DMS53 treated with DMSO at 0.1 percent for 48 hours (cell line): ENCODE measurements around the gene RAB1A.
A peak's percentile ranks its signal among the peaks of the same experiment; 100 is the strongest.
"Not testable (repeated sequence)": the region's sequence is repeated elsewhere in the genome, so short reads cannot be mapped to it uniquely, and the experiment has no call there.

Experiments used
- DNase-seq: peaks from one replicate; lab custom pipeline; 2025; ENCODE audit not compliant: unreplicated experiment; lab: John Stamatoyannopoulos, UW

The RAB1A gene

DNA sequence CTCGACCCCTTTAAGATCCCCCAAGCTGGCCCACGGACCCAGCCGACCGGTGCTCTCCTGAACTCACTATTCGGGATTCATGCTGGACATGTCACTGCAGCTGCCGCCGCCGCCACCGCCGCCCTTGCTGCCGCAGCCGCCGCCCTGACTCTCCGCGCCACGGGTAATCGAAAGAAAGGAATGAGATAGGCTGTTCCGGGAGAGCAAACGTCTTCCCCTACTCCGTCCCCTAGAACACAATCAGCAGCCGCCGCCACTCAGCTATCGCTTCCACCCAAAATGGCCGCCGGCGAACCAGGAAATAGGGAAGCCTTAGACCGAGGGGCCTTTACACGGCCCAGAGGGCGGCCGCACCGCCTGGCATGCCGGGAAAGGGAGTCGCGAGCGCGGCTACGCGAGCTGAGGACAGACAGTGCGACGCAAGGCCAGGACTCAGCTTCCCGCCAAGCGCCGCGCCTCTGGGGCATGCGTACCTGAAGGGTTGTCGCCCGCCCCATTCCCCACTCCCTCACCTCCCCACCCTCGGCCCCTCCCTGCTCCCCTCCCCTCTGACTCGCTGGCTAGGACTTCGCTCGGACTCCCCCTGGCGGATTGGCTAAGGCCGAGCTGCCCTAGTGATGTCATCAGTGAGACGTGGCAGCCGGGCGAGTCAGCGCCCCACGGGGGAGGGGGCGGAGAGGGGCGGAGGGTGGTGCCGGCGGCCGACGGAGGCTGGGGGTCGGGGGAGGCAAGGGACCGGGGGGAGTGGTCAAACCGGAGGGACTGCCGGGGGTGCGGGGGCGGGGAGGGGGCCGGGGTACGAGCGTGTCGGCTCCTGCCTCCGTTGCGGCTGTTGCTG, at the start of gene RAB1A:
TSS of gene RAB1A (minus strand) at position 281 of the 838 bp plus-strand sequence. CDS start at position 90, 191 bp downstream.
- DNase-seq = peak; percentile 98

DNA sequence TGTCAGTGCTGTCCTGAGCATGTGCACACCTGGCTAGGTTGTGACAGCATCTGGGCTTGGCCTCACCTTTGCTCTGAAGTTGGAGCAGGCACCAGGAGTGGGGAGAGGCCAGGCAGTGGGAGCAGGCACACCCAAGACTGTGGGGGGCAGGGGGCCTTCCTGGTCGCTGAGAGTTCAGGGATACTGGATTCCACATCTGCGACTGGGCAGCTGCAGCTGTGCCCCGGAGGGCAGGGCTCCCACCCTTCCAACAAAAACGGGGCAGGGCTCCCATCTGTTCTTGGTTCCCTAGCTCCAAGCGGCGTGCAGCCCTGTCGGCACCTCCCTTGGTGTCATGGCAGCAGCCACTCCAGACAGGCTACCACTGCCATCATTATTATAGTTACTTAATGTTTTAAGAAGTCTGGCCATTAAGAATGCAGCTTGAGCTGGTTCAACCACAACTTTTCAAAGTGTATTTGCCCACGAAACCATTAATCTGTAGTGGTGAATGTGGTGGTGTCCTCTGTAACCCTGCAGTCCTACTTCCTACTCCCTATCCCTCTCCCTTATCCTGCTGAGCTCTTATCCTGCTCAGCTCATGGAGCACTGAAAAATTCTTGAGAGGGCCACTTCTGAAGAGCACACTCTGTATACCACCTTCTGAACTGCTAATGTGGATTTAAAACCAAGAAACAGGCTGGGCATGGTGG, 48.0 kb upstream of the RAB1A start:
- no peak for DNase-seq

DNA sequence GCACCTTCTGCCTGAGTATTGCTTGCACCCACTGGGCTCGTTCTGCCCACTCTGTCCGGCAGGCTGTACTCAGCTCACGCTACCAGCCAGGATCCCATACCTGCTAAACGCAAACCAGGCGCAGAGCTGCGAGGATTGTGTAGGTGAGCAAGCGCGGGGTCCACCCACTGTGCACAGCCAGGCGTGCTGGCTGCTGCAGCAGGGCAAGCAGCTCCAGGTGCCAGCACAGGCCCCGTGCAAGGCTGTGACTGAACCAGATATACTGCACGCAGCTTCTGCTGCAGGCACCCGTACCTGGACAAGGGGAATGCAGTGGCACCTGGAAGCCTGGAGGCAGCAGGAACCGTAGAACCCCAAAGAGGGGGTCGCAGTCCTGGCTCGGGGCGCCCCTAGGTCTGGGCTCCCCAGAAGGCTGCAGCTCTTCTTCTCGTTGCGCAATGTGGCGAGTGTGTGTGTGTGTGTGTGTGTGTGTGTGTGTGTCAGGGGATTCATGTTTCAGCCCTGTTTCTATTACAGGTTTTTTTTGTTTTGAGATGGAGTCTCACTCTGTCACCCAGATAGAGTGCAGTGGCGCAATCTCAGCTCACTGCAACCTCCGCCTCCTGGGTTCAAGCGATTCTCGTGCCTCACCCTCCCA, 46.1 kb upstream of the RAB1A start:
- no peak for DNase-seq

DNA sequence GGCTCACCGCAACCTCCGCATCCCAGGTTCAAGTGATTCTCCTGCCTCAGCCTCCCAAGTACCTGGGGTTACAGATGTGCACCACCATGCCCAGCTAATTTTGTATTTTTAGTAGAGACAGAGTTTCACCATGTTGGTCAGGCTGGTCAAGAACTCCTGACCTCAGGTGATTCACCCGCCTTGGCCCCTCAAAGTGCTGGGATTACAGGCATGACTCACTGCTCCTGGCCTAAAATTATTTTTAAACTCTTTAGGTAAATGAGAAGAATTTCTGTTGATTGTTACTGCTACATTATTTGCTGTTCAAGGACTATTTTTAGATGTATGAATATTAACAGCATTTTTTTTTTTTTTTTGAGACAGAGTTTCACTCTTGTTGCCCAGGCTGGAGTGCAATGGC, 44.1 kb upstream of the RAB1A start:
- DNase-seq = not testable (repeated sequence)

DNA sequence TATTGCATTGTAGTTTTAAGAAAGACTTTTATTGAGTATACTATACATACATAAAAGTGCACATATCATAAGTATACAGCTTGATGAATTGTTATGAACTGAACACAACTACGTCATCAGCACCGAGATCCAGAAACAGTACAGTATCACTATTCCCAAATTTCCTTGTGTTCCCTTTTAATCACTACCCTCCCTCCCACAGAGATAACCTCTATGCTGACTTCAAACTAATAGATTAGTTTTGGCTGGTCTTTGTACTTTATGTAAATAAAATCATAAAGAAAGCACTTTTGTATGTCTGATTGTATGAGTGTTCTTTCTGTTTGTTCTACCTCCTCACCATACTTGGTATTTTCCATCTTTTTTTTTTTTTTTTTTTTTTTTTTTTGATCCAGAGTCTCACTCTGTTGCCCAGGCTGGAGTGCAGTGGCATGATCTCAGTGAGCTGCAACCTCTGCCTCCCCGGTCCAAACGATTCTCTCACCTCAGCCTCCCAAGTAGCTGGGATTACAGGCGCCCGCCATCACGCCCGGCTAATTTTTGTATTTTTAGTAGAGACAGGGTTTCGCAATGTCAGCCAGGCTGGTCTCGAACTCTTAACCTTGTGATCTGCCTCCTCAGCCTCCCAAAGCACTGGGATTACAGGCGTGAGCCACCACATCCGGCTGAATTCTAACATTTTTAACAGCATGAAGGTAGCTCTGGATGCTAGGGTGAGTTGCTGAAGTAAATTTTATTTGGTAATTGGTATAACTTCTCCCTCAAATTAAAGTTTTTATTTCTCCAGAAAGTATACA, 43.3 kb upstream of the RAB1A start:
- no peak for DNase-seq

DNA sequence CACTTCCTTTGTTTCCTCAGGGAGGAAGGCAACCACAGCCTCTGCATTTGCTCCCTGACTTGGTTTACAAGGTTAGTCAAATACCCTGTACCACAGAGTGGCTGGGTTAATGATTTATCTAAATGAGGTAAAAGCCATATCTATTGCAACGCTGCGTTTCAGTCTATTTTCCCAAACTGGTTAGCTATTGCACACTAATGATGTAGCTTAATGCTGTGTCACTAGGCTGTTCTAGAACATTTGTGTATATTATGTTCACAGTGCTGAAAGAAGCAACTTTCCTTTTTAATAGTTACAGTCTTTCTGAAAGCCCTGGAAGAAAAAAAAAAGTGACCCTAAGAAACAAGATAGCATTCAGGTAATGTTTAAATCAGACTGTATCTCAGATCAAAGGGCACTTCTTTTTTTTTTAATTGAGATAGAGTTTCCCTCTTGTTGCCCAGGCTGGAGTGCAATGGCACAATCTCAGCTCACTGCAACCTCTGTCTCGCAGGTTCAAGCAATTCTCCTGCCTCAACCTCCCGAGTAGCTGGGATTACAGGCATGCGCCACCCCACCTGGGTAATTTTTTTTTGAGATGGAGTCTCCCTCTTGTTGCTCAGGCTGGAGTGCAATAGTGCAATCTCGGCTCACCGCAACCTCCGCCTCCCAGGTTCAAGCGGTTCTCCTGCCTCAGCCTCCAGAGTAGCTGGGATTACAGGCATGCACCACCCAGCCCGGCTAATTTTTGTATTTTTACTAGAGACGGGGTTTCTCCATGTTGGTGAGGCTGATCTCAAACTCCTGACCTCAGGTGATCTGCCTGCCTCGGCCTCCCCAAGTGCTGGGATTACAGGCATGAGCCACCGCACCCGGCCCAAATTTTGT, 40.9 kb upstream of the RAB1A start:
- DNase-seq = peak; percentile 42

DNA sequence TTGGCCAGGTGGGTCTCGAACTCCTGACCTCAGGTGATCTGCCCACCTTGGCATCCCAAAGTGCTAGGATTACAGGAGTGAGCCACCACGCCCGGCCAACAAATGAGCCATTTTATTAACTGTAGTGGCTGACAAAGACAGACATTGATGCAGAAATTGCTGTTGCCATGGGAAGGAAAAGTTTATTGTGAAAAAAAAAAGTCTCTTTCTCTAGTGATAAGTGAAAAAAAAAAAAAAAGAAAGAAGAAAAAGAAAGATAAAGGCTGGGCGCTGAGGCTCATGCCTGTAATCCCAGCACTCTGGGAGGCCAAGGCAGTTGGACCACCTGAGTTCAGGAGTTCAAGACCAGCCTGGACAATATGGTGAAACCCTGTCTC, 39.8 kb upstream of the RAB1A start:
- DNase-seq = no peak

DNA sequence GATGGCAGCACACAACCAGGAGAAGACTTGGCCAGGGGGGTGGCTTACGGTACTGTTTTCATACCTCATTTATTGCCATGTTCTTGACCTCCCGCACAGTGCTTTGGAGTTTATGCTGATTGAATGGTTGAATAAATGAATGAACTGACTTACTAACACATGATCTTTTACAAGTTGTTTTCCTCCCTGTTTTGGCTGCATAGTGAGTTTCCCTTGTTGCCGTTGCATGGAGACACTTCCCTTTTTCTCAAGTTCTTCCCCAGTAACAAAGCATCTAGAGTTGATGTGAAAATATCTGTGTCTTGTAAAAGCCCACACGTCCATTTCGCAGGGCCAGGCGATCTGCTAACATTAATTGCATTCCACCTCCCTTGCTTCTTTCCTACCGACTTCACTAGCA, 35.7 kb upstream of the RAB1A start:
- no peak for DNase-seq

DNA sequence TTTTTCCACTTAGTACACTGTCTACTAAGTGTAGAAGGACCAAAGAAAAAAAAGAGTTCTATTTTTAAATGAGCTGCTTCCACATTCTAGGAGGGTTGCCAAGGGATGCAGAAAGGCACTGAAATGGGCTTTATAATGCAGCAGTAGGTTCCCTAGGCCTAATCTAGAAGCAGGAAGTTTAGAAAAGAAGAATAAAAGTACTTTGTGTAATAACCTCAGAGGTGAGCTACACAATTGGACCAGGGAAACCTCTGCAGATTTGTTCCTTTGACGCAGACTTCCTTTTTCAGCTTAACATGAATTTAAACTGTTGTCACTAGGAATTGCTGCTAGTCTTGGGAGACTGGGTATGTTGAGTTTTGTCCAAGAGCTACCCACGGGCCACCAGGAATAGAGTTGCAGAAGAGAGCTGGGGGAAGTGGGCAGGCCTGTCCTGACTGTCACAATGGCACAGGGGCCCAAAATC, 34.6 kb upstream of the RAB1A start:
- DNase-seq = no peak

DNA sequence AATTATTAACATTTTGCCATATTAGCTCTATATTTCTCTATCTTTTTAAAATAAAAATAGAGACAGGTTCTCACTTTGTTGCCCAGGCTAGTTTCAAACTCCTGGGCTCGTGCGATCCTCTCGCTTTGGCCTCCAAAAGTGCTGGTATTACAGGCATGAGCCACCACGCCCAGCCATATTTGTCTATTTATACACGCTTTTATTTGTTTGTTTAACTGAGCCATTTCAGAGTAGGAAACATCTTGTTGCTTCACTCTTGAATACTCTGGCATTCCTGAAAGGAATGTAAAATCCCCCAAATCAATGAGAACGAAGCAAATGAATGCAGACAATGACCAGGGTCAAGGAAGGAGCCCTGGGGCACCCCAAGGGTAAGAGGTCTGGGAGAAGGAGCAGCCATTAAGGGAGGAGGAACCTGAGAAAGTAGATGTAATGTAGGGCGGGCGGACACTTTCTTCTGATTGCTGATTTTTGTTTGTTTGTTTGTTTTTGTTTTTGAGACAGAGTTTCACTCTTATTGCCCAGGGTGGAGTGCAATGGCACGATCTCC, 31.7 kb upstream of the RAB1A start:
- DNase-seq = no peak

DNA sequence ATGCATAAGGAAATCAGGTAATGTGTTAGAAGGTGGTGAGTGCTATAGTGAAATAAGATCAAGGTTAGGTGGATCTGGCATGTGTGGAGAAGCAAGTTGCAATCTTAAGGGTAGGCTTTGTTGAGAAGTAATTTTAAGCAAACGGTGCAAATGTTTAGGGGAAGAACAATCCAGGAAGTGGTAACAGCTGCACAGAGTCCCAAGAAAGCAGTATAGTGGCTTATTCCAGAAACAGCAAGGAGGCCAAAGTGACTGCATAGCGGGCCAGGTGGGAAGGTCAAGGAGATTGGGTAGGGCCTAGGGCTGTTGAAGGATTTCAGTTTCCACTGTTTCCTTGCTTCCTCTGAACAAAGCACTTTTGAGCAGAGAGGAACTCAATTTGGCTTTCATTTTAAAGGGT, 30.0 kb upstream of the RAB1A start:
- no peak for DNase-seq

DNA sequence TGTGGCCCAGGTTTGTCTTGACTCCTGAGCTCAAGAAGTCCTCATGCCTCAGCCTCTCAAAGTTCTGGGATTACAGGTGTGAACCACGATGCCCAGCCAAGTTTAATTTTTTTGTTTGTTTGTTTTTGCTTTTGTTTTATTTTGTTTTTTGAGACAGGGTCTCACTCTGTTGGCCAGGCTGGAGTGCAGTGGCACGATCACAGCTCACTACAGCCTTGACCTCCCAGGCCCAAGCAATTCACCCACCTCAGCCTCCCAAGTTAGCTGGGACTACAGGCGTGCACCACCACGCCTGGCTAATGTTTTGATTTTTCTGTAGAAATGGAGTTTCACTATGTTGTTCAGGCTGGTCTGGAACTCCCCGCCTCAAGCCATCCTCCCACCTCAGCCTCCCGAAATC, 29.4 kb upstream of the RAB1A start:
- no peak for DNase-seq

DNA sequence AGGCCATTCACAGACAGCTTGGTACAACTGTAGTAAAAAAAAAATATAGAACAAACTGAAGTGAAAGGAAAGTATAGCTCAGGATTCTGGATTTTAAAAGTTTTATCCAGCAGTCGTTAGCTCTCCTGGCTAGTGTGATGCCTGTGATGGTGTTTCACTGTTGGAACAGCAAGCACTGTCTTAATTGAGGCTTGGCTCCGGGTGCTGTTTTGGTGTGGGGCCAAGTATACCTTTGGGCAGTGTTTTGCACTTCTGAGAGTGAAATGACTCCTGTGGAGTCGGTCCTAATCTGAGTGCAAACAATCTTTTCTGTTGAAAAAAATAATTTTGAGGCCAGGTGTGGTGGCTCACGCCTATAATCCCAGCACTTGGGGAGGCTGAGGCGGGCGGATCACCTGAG, 28.7 kb upstream of the RAB1A start:
- no peak for DNase-seq

DNA sequence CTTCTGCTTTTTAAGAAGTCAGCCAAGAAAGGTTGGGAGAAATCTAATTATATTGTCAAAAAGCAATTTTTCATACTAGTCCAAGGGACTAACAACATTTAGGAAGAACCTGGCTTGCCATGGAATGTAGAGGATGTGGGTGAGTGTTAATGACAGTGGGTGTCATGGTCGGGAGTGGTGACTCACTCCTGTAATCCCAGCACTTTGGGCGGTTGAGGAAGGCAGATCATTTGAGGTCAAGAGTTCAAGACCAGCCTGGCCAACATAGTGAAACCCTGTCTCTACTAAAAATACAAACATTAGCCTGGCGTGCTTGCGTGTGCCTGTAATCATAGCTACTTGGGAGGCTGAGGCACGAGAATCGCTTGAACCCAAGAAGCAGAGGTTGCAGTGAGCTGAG, 27.9 kb upstream of the RAB1A start:
- not testable (repeated sequence) for DNase-seq

DNA sequence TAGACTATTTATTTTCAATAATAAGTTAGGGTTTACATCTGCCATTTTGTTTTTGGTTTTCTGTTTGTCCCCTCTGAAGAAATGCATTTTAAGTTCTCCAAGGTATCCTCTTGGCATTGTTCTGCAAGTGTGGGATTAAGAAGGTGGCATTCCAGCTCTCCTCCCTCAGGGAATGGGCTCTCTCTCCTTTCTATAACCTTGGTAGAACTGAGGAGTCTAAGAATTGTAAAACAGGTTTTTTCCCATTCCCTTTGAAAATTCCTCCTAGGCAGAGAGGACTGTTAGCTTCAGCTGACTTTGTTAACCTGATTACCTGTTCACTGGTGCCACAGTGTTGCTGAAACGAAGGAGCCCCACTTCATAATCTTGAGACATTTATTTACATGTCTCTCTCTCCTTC, 26.1 kb upstream of the RAB1A start:
- DNase-seq = no peak

DNA sequence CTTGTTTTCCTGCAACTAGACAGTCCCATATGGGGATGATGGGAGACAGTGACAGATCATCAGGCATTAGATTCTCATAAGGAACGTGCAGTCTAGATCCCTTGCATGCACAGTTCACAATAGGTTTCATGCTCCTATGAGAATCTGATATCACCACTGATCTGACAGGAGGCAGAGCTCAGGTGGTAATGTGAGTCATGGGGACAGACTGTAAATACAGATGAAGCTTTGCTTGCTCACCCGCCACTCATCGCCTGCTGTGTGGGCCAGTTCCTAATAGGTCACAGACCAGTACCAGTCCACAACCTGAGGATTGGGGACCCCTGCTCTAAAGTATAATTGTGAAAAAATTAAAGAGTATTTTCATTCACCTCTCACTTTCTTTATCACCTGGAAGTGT, 23.6 kb upstream of the RAB1A start:
- peak; percentile 49 for DNase-seq

DNA sequence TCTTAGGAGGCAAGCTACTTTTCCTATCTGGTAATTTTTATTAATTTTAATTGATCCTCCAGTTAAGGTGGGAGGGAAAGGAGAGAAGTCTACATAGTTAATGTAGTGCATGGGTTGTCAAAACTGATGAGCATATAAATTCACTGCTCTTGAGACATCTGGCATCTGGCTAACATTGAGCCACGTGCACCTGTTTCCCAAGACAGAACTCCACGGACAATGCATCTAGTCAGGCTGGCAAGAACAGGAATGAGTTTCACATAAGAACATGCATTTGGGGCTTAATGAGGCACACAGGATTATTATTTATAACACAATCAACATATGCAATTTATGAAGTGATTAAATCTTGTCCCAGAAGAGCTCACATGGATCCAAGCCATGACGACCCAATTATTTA, 16.2 kb upstream of the RAB1A start:
- no peak for DNase-seq

DNA sequence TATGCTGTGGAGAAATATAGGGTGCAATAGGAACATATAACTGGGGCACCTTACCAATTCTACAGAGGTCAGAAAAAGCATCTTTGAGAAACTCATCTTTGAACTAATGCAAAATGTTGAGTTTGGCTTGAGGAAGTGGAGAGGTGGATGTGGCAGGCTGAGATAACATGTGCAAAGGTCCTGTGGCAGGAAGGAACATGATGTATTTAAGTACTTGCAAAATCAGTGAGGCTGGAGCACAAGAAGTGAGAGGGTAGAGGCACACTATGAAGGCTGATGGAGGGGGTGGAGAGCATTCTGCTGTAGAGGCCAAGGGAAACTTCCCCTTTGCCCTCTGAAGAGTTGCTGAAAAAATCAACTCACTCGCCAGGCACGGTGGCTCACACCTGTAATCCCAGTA, 14.7 kb upstream of the RAB1A start:
- DNase-seq = no peak

DNA sequence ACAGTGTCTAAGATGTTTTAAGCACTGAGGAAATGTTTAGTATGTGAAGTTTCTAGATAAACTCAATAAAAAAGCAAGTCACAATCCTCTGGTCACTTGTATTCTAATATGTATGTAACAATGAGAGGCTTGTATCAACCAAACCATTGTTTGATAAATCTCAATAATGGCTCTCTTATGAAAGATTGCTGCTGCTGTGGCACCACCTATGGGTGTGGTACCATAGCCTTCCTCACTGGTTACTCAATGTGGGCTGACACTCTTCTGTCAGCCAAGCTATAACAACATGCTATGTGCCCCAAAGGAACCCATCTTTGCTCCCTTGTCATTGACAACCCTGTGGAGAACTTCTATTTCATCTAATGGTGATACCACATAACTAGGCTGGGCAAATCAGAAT, 12.6 kb upstream of the RAB1A start:
- no peak for DNase-seq

DNA sequence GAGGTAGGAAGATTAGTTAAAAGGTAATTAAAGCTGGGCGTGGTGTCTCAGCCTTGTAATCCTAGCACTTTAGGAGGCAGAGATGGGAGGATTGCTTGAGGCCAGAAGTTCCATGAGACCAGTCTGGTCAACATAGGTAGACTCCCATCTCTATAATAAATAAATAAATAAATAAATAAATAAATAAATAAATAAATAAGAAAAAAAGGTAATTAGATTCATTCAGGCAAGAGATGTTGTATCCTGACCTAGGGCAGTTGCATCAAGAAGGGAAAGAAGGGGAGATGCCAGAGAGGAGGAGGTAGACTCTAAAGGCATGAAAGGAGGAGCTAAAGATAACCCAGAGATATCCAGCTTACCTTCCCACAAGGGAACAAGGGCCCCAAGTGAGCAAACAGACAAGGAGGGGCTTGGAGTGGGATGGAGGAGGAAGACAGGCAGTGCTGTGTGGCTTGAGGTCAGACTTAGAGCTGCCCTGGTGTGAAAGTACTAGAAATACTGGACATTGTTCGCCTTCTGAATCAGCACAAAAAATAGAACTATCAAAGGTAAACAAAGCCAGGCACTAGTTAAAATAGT, 7.4 kb upstream of the RAB1A start:
- no peak for DNase-seq
